T47D (cell line): ENCODE results near the gene TNFRSF14.

Experiments used
- DNase-seq, 2 experiments: peaks; one replicate each; pipeline versions ENCODE4 v3.0.0 to v3.0.0-alpha.2; 2011 to 2012; ENCODE audit warnings: low read depth in 1 of 2, low spot score in 1 of 2
- JUND ChIP-seq: IDR thresholded peaks from 2 replicates; pipeline ENCODE4 v1.6.1; 2012; ENCODE audit warnings: low read depth
- in situ Hi-C: cut with HindIII; loops from 2 replicates; pipeline ENCODE4 v1.10.0; 2016; ENCODE audit warnings: low sequenced_read_pairs, low pct_unique_long_range_greater_than_20kb

Gene TNFRSF14

GRCh38 chr1:2595261-2595811 lies 39.2 kb downstream of the TNFRSF14 start:
- TF ChIP-seq JUND = no peak
- DNase-seq = no peak
- in situ Hi-C loops = no loop called here

GRCh38 chr1:2595812-2596529 lies 39.8 kb downstream of the TNFRSF14 start:
- TF ChIP-seq JUND = no peak
- DNase-seq = no peak
- in situ Hi-C loops = no loop called here

GRCh38 chr1:2596530-2597333 lies 40.6 kb downstream of the TNFRSF14 start:
- TF ChIP-seq JUND = no peak
- DNase-seq = no peak
- in situ Hi-C loops = no loop called here

- no peak for TF ChIP-seq JUND
- DNase-seq = no peak
- in situ Hi-C loops = no loop called here
These were observed 41.5 kb downstream of the TNFRSF14 start for GRCh38 chr1:2597441-2598328.

GRCh38 chr1:2598329-2598931 lies 42.3 kb downstream of the TNFRSF14 start:
- in situ Hi-C loops = no loop called here
- no peak for TF ChIP-seq JUND
- DNase-seq = no peak

- in situ Hi-C loops = no loop called here
- DNase-seq = no peak
- TF ChIP-seq JUND = no peak
These were observed 45.6 kb downstream of the TNFRSF14 start for GRCh38 chr1:2601721-2602303.

- TF ChIP-seq JUND = no peak
- in situ Hi-C loops = no loop called here
- no peak for DNase-seq
These were observed 46.2 kb downstream of the TNFRSF14 start for GRCh38 chr1:2602311-2602835.

- TF ChIP-seq JUND = no peak
- DNase-seq = no peak
- in situ Hi-C loops = no loop called here
These were observed 46.8 kb downstream of the TNFRSF14 start for GRCh38 chr1:2602866-2603520.

GRCh38 chr1:2603521-2604155 lies 47.5 kb downstream of the TNFRSF14 start:
- in situ Hi-C loops = no loop called here
- no peak for TF ChIP-seq JUND
- no peak for DNase-seq

- in situ Hi-C loops = no loop called here
- DNase-seq = no peak
- TF ChIP-seq JUND = no peak
These were observed 48.1 kb downstream of the TNFRSF14 start for GRCh38 chr1:2604156-2604843.
